ENCODE data around the gene HGD.

Gene HGD

DNA sequence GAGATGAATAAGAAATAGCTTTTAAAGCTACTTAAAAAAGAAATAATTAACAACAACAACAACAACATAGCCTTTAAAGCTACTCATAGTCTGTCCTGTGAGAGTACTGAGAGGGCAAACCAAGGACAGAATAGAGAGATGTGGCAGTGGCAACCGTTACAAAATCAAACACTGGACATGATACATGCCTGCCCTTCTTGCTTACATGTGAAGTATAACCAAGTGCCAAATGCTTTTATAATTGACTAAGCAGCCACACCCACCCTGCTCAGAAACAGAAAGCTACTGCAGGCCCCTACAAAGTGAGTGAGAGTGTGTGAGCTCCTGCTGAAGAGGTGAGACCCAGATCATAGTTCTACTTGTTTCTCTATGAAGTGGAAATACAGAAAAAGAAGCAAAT, 47.5 kb downstream of the HGD start:
- Histone ChIP-seq H3K36me3 (ENCODE audit: control insufficient read depth in 1 of 2, insufficient read depth in 2 of 2, low read depth in 1 of 2, low read length in 2 of 2) (no peaks in the 10 kb centered on the region), H3K18ac (ENCODE audit: low read depth in 1 of 2, low read length in 2 of 2) (no peak overlapping the region), H2BK12ac (ENCODE audit: low read length in 2 of 2) (no peak overlapping the region), H3K14ac (ENCODE audit: low read length in 2 of 2) (no peak overlapping the region), H3K27ac (ENCODE audit: low read length, poor library complexity, severe bottlenecking) (no peak overlapping the region), H2BK120ac (ENCODE audit: low read depth, low read length) (no peak overlapping the region), H3K4me2 (ENCODE audit: low read length, poor library complexity, severe bottlenecking) (no peak overlapping the region), H3K9ac (ENCODE audit: low read length) (no peak overlapping the region), H3K27me3 (ENCODE audit: control insufficient read depth in 1 of 2, insufficient read depth in 1 of 2, low read length in 2 of 2) (no peaks in the 10 kb centered on the region), H3K9me3 (ENCODE audit: control insufficient read depth, low read length) (peaks cover 5% of the 10 kb centered on the region), H2AK5ac (ENCODE audit: low read length, severe bottlenecking) (no peak overlapping the region), H3K4ac (ENCODE audit: low read depth in 1 of 2, low read length in 2 of 2) (no peak overlapping the region), H3K4me1 (ENCODE audit: control insufficient read depth, insufficient read depth, low read depth, low read length) (no peaks in the 10 kb centered on the region), H3K79me1 (replicated peaks; ENCODE audit: low read length, poor library complexity, severe bottlenecking) (no peaks in the 10 kb centered on the region), H2BK15ac (ENCODE audit: low read depth, poor library complexity, severe bottlenecking) (no peak overlapping the region), H3K23ac (ENCODE audit: low read length in 2 of 2) (no peak overlapping the region), H4K8ac (ENCODE audit: low read length) (no peak overlapping the region), H4K91ac (ENCODE audit: low read length) (no peak overlapping the region), H2BK5ac (ENCODE audit: low read depth, low read length, poor library complexity, severe bottlenecking) (no peak overlapping the region), H2AFZ (ENCODE audit: low read depth, low read length) (no peak overlapping the region), H3K4me3 (ENCODE audit: insufficient read depth in 1 of 2, low read depth in 1 of 2, low read length in 2 of 2) (no peak overlapping the region)
- no CpG with 5 or more reads among the region's 1 CpG for WGBS
- no peak for DNase-seq

DNA sequence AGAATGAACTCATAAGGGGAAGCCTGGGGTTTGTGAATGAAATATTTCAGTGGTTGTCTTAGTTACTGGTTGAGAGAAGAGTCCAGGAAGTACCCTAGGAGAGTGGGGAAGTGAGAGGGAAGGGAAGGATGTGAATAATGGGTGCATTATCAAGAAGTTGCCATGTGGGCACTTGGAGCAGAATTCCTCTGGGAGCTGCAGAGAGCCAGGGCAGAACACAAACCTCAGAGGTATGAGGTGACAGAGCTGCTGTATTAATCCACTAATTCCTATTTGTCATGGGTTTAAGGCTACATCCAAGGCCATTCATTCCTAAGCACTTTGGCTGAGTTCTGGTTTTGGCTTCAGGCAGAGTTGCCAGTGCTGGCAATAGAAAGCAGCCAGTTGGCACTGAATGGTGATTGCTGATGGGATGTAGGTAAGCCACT, 56.9 kb downstream of the HGD start:
- DNase-seq: no peak
- Histone ChIP-seq H3K9me3 (ENCODE audit: control insufficient read depth, low read length) (peaks cover 2% of the 10 kb centered on the region), H3K18ac (ENCODE audit: low read depth in 1 of 2, low read length in 2 of 2) (no peak overlapping the region), H2AFZ (ENCODE audit: low read depth, low read length) (no peak overlapping the region), H3K4ac (ENCODE audit: low read depth in 1 of 2, low read length in 2 of 2) (no peak overlapping the region), H2BK15ac (ENCODE audit: low read depth, poor library complexity, severe bottlenecking) (no peak overlapping the region), H3K9ac (ENCODE audit: low read length) (no peak overlapping the region), H4K91ac (ENCODE audit: low read length) (no peak overlapping the region), H3K4me3 (ENCODE audit: insufficient read depth in 1 of 2, low read depth in 1 of 2, low read length in 2 of 2) (no peak overlapping the region), H3K79me1 (replicated peaks; ENCODE audit: low read length, poor library complexity, severe bottlenecking) (no peaks in the 10 kb centered on the region), H3K4me2 (ENCODE audit: low read length, poor library complexity, severe bottlenecking) (no peak overlapping the region), H3K4me1 (ENCODE audit: control insufficient read depth, insufficient read depth, low read depth, low read length) (no peaks in the 10 kb centered on the region), H3K27ac (ENCODE audit: low read length, poor library complexity, severe bottlenecking) (no peak overlapping the region), H2BK5ac (ENCODE audit: low read depth, low read length, poor library complexity, severe bottlenecking) (no peak overlapping the region), H3K36me3 (ENCODE audit: control insufficient read depth in 1 of 2, insufficient read depth in 2 of 2, low read depth in 1 of 2, low read length in 2 of 2) (no peaks in the 10 kb centered on the region), H2AK5ac (ENCODE audit: low read length, severe bottlenecking) (no peak overlapping the region), H2BK120ac (ENCODE audit: low read depth, low read length) (no peak overlapping the region), H2BK12ac (ENCODE audit: low read length in 2 of 2) (no peak overlapping the region), H3K23ac (ENCODE audit: low read length in 2 of 2) (no peak overlapping the region), H3K14ac (ENCODE audit: low read length in 2 of 2) (no peak overlapping the region), H4K8ac (ENCODE audit: low read length) (no peak overlapping the region), H3K27me3 (ENCODE audit: control insufficient read depth in 1 of 2, insufficient read depth in 1 of 2, low read length in 2 of 2) (no peaks in the 10 kb centered on the region)

DNA sequence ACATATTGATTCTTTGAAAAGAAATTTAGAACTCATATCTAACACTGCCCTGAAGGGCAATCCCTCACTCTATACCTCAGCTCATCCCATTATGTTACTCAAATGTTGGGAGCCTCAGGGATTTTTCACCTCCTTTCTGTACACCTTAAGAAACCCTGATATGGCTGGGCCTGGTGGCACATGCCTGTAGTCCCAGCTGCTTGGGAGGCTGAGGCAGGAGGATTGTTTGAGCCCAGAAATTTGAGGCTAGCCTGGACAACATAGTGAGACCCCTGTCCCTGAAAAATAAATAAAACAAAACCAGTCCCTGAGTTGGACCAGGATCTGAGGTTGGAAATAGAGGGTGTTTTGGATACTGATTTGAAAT, 58.3 kb downstream of the HGD start:
- Histone ChIP-seq H4K8ac (ENCODE audit: low read length) (no peak overlapping the region), H3K9me3 (ENCODE audit: control insufficient read depth, low read length) (no peaks in the 10 kb centered on the region), H2BK5ac (ENCODE audit: low read depth, low read length, poor library complexity, severe bottlenecking) (no peak overlapping the region), H3K36me3 (ENCODE audit: control insufficient read depth in 1 of 2, insufficient read depth in 2 of 2, low read depth in 1 of 2, low read length in 2 of 2) (no peaks in the 10 kb centered on the region), H4K91ac (ENCODE audit: low read length) (no peak overlapping the region), H3K18ac (ENCODE audit: low read depth in 1 of 2, low read length in 2 of 2) (no peak overlapping the region), H3K4me3 (ENCODE audit: insufficient read depth in 1 of 2, low read depth in 1 of 2, low read length in 2 of 2) (no peak overlapping the region), H3K4me1 (ENCODE audit: control insufficient read depth, insufficient read depth, low read depth, low read length) (no peaks in the 10 kb centered on the region), H3K27me3 (ENCODE audit: control insufficient read depth in 1 of 2, insufficient read depth in 1 of 2, low read length in 2 of 2) (no peaks in the 10 kb centered on the region), H3K79me1 (replicated peaks; ENCODE audit: low read length, poor library complexity, severe bottlenecking) (no peaks in the 10 kb centered on the region), H3K14ac (ENCODE audit: low read length in 2 of 2) (no peak overlapping the region), H2BK15ac (ENCODE audit: low read depth, poor library complexity, severe bottlenecking) (no peak overlapping the region), H2AK5ac (ENCODE audit: low read length, severe bottlenecking) (no peak overlapping the region), H2BK120ac (ENCODE audit: low read depth, low read length) (no peak overlapping the region), H3K27ac (ENCODE audit: low read length, poor library complexity, severe bottlenecking) (no peak overlapping the region), H3K4ac (ENCODE audit: low read depth in 1 of 2, low read length in 2 of 2) (no peak overlapping the region), H3K23ac (ENCODE audit: low read length in 2 of 2) (no peak overlapping the region), H3K4me2 (ENCODE audit: low read length, poor library complexity, severe bottlenecking) (no peak overlapping the region), H2BK12ac (ENCODE audit: low read length in 2 of 2) (no peak overlapping the region), H3K9ac (ENCODE audit: low read length) (no peak overlapping the region), H2AFZ (ENCODE audit: low read depth, low read length) (no peak overlapping the region)
- no peak for DNase-seq

DNA sequence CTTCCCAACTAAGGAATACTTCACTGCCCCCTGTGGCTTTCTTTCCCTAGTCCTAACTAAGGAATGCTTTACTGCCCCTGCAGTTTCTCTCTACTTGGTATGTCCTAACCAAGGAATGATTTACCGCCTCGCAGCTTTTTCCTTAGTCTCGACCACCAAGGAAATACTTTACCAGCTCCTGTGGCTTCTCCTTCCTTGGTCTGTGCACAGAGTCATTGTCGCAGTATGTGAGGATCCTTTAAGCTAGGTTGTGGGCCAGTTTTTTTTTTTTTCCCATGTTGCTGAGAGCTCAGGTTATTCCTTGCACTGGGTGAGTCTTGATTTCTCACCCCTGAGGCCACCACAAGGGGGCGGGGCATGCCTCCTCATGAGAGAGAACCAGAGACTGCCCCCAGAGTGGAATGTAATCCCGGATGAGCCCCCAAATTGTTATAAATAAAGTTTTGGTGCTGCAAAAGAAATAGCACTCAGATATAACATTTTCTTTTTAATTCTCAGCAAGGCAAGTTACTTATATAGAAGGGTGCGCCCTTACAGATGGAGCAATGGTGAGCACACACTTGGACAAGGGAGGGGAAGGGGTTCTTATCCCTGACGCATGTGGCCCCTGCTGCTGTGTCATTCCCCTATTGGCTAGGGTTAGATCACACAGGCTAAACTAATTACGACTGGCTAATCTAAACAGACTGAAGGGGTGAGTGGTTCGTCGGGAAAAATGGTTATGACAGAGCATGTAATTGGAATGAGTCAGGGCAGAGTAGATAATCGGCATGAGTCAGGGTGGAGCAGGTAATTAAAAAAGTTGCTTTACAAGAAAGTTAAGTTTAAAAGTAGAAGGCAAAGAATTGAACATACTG, 58.9 kb downstream of the HGD start:
- DNase-seq: no peak
- Histone ChIP-seq H3K4me3 (ENCODE audit: insufficient read depth in 1 of 2, low read depth in 1 of 2, low read length in 2 of 2) (no peak overlapping the region), H4K91ac (ENCODE audit: low read length) (no peak overlapping the region), H3K36me3 (ENCODE audit: control insufficient read depth in 1 of 2, insufficient read depth in 2 of 2, low read depth in 1 of 2, low read length in 2 of 2) (no peaks in the 10 kb centered on the region), H2BK120ac (ENCODE audit: low read depth, low read length) (no peak overlapping the region), H3K27ac (ENCODE audit: low read length, poor library complexity, severe bottlenecking) (no peak overlapping the region), H3K4ac (ENCODE audit: low read depth in 1 of 2, low read length in 2 of 2) (no peak overlapping the region), H2AFZ (ENCODE audit: low read depth, low read length) (no peak overlapping the region), H3K9ac (ENCODE audit: low read length) (no peak overlapping the region), H4K8ac (ENCODE audit: low read length) (no peak overlapping the region), H3K23ac (ENCODE audit: low read length in 2 of 2) (no peak overlapping the region), H3K18ac (ENCODE audit: low read depth in 1 of 2, low read length in 2 of 2) (no peak overlapping the region), H3K4me2 (ENCODE audit: low read length, poor library complexity, severe bottlenecking) (no peak overlapping the region), H3K14ac (ENCODE audit: low read length in 2 of 2) (no peak overlapping the region), H3K79me1 (replicated peaks; ENCODE audit: low read length, poor library complexity, severe bottlenecking) (no peaks in the 10 kb centered on the region), H2BK5ac (ENCODE audit: low read depth, low read length, poor library complexity, severe bottlenecking) (no peak overlapping the region), H3K4me1 (ENCODE audit: control insufficient read depth, insufficient read depth, low read depth, low read length) (no peaks in the 10 kb centered on the region), H2AK5ac (ENCODE audit: low read length, severe bottlenecking) (no peak overlapping the region), H2BK12ac (ENCODE audit: low read length in 2 of 2) (no peak overlapping the region), H3K9me3 (ENCODE audit: control insufficient read depth, low read length) (no peaks in the 10 kb centered on the region), H2BK15ac (ENCODE audit: low read depth, poor library complexity, severe bottlenecking) (no peak overlapping the region), H3K27me3 (ENCODE audit: control insufficient read depth in 1 of 2, insufficient read depth in 1 of 2, low read length in 2 of 2) (no peaks in the 10 kb centered on the region)
- 79% methylated on average over 11 of the region's 12 CpGs for WGBS

All from mesenchymal stem cell (in vitro differentiated cells and primary cell).